Esophagus squamous epithelium (tissue), 5 donors: ENCODE results near the gene CNRIP1. TPM values are rescaled to one million over a fixed set of nuclear protein-coding genes. Genes with fewer than 3 reads are reported as not detected.

Experiments
- DNase-seq: peaks from one replicate; lab custom pipeline; 2025; lab: John Stamatoyannopoulos, UW
- H3K27ac ChIP-seq, 4 donors: fragments of 200-600 bp; sonication (generic); one replicate each; pipeline ENCODE4 v1.5.1; 2016 to 2019; ENCODE audit warnings: mild to moderate bottlenecking in 1 of 4
- H3K27me3 ChIP-seq, 4 donors: fragments of 200-600 bp; sonication (generic); 1 replicate in 3 of 4; 2 replicates in 1 of 4; pipeline versions ENCODE4 v1.5.1 to v1.6.0; 2017 to 2021; ENCODE audit warnings: antibody characterized with exemption in 1 of 4
- H3K36me3 ChIP-seq, 3 donors: fragments of 200-600 bp; sonication (generic); one replicate each; pipeline ENCODE4 v1.5.1; 2016 to 2019
- H3K4me1 ChIP-seq, 3 donors: fragments of 200-600 bp; sonication (generic); one replicate each; pipeline ENCODE4 v1.5.1; 2017 to 2019
- H3K4me3 ChIP-seq, 4 donors: fragments of 200-600 bp; sonication (generic); 1 replicate in 3 of 4; 2 replicates in 1 of 4; pipeline ENCODE4 v1.5.1; 2016 to 2019; ENCODE audit warnings: mild to moderate bottlenecking in 2 of 4, moderate library complexity in 1 of 4
- H3K9me3 ChIP-seq, 3 donors: fragments of 200-600 bp; sonication (generic); one replicate each; pipeline ENCODE4 v1.5.1; 2016 to 2019
- CTCF ChIP-seq, 6 experiments: fragments of 450-650 bp in 4 of 6; fragments of 200-600 bp in 2 of 6; sonication (generic) in 2 of 6; IDR thresholded peaks; one replicate each; pipeline ENCODE4 v1.5.1; 2016 to 2019; ENCODE audit warnings: antibody characterized with exemption in 6 of 6, mild to moderate bottlenecking in 4 of 6, moderate library complexity in 4 of 6
- POLR2A ChIP-seq, 4 donors: fragments of 450-650 bp; IDR thresholded peaks; one replicate each; pipeline ENCODE4 v1.6.1; 2017; ENCODE audit warnings: antibody characterized with exemption in 4 of 4, mild to moderate bottlenecking in 4 of 4, moderate library complexity in 3 of 4
- WGBS, 2 donors: methylation state at CpG; one replicate each; pipeline ENCODE4 v1.1.5; 2018; 5-methylcytosine and 5-hydroxymethylcytosine counted together
- intact Hi-C: fragments of 100-400 bp; cut with DNase I; formaldehyde crosslinking; loops from one replicate; pipeline ENCODE4 v1.15.0; 2022
- total RNA-seq, 4 donors: library from RNA; depleted of rRNA; stranded (reverse); fragments of >200 nt; gene quantifications; one replicate each; pipeline ENCODE4 v1.1.0, GENCODE V29; 2016
- donor health status: DM: yes; HTN: yes; CAD: no.

Gene CNRIP1
- 10 to 100 TPM in 1 of 4 donors, 1 to 10 TPM in 2, under 1 TPM in 1; 0.61 to 21.4 (median 5.0) TPM for total RNA-seq

- no peak for DNase-seq
- Histone ChIP-seq H3K4me1 (peaks cover 8 to 31% (median 11%) of the 10 kb centered on the region in 3 donors), H3K36me3 (no peaks in the 10 kb centered on the region), H3K27ac (peak within 1 kb of the TSS; percentile 82 to 97 (median 92)), H3K4me3 (peak within 1 kb of the TSS; percentile 49 to 86 (median 66)), H3K27me3 (peaks cover 0 to 44% (median 0%) of the 10 kb centered on the region in 4 donors), H3K9me3 (no peaks in the 10 kb centered on the region)
- WGBS, 2 donors, result 0 to 1% methylated on average over 5 to 21 of the region's 64 CpGs
- TF ChIP-seq POLR2A (IDR thresholded peaks at IDR 0.05) (peak in 2 of 4 donors; percentile 44 to 59), CTCF (IDR thresholded peaks at IDR 0.05) (no peak)
- intact Hi-C loops, result no loop called here
Observed at GRCh38 chr2:68319398-68320117, at the start of gene CNRIP1. TSS of gene CNRIP1 (minus strand) at chr2:68319949. CDS start at chr2:68319400, 549 bp downstream.

GRCh38 chr2:68369337-68369734 is 49.6 kb upstream of the CNRIP1 start:
- H3K4me3 ChIP-seq, result no peak overlapping the region
- peak overlapping the region in 2 of 4 donors; percentile 38 to 54 for H3K27ac ChIP-seq
- intact Hi-C loops, result no loop called here
- H3K36me3 ChIP-seq, result no peaks in the 10 kb centered on the region
- no peaks in the 10 kb centered on the region for H3K9me3 ChIP-seq
- WGBS, 2 donors, result 72 to 84% methylated on average over 10 of the region's 10 CpGs
- peaks cover 6 to 21% (median 11%) of the 10 kb centered on the region in 3 donors for H3K4me1 ChIP-seq
- DNase-seq, result no peak
- no peaks in the 10 kb centered on the region for H3K27me3 ChIP-seq
- TF ChIP-seq CTCF (IDR thresholded peaks at IDR 0.05) (no peak), POLR2A (IDR thresholded peaks at IDR 0.05) (no peak)

- 25 to 28% methylated on average over 6 of the region's 6 CpGs for WGBS, 2 donors
- TF ChIP-seq CTCF (IDR thresholded peaks at IDR 0.05) (no peak), POLR2A (IDR thresholded peaks at IDR 0.05) (no peak)
- H3K27ac ChIP-seq, result peak overlapping the region; percentile 14 to 54 (median 38)
Observed at GRCh38 chr2:68368654-68369336, 49.0 kb upstream of the CNRIP1 start.

GRCh38 chr2:68367953-68368653 is 48.4 kb upstream of the CNRIP1 start:
- TF ChIP-seq POLR2A (IDR thresholded peaks at IDR 0.05), result no peak
- TF ChIP-seq CTCF (IDR thresholded peaks at IDR 0.05), result no peak
- H3K27ac ChIP-seq, result peak overlapping the region; percentile 14 to 54 (median 38)
- intact Hi-C loops, result no loop called here
- peaks cover 6 to 21% (median 11%) of the 10 kb centered on the region in 3 donors for H3K4me1 ChIP-seq
- WGBS, 2 donors, result 30 to 32% methylated on average over 5 of the region's 5 CpGs
- H3K36me3 ChIP-seq, result no peaks in the 10 kb centered on the region
- DNase-seq, result no peak
- H3K9me3 ChIP-seq, result no peaks in the 10 kb centered on the region
- no peak overlapping the region for H3K4me3 ChIP-seq
- H3K27me3 ChIP-seq, result no peaks in the 10 kb centered on the region

More at GRCh38 chr2:68368654-68369336, 49.0 kb upstream of the CNRIP1 start:
- Histone ChIP-seq H3K27me3 (no peaks in the 10 kb centered on the region), H3K4me1 (peaks cover 6 to 21% (median 11%) of the 10 kb centered on the region in 3 donors), H3K36me3 (no peaks in the 10 kb centered on the region), H3K4me3 (no peak overlapping the region), H3K9me3 (no peaks in the 10 kb centered on the region)
- DNase-seq, result no peak
- intact Hi-C loops, result no loop called here
